AG04450 (cell line): ENCODE results near the gene MYO1B. TPM values are rescaled to one million over a fixed set of nuclear protein-coding genes. Genes with fewer than 3 reads are reported as not detected.

Experiments
- CTCF ChIA-PET: fragments of 300-600, 350-600 bp; formaldehyde crosslinking; extraction: SDS; loops from one replicate; lab custom pipeline; 2022; ENCODE audit warnings: antibody characterized with exemption, inconsistent platforms; lab: Charles Lee
- POLR2A ChIA-PET: fragments of 350-600 bp; formaldehyde crosslinking; extraction: SDS; loops from one replicate; lab custom pipeline; 2021; ENCODE audit warnings: antibody characterized with exemption, inconsistent platforms; lab: Yijun Ruan, JAX
- DNase-seq: peaks from one replicate; pipeline ENCODE4 v3.0.0-alpha.2; 2011; ENCODE audit warnings: low read depth, low spot score
- H3K27ac ChIP-seq: one replicate; pipeline ENCODE4 v1.5.1; 2012; ENCODE audit warnings: low read depth, low read length, control low read depth
- H3K27me3 ChIP-seq: one replicate; pipeline ENCODE4 v1.6.0; 2012; ENCODE audit warnings: low read length; ENCODE audit not compliant: control insufficient read depth, insufficient read depth
- H3K4me3 ChIP-seq: 2 replicates; pipeline ENCODE4 v1.5.1; 2011; ENCODE audit warnings: mild to moderate bottlenecking, low read depth, low read length, control low read depth
- H3K9me3 ChIP-seq: 2 replicates; pipeline ENCODE4 v1.5.1; 2012; ENCODE audit warnings: low read length; ENCODE audit not compliant: control insufficient read depth, insufficient read depth
- polyA minus RNA-seq: library from RNA; depleted of rRNA, polyadenylated mRNA; stranded (reverse); fragments of >200 nt; gene quantifications from 2 replicates; pipeline ENCODE4 v1.2.3, GENCODE V29; 2011; rRNA and poly(A)+ RNA removed
- polyA plus RNA-seq: library from polyadenylated mRNA; depleted of rRNA; stranded (reverse); fragments of >200 nt; gene quantifications from 2 replicates; pipeline ENCODE4 v1.2.3, GENCODE V29; 2011; rRNA removed
- TF ChIP-seq, protein P1 (sequence below): IDR thresholded peaks from 2 replicates; pipeline ENCODE4 v1.5.1; 2011; ENCODE audit warnings: low read depth, low read length, control low read depth, inconsistent platforms

Gene MYO1B
- polyA plus RNA-seq (110 and 149 TPM in 2 replicates), polyA minus RNA-seq (118 and 161 TPM in 2 replicates)

DNA sequence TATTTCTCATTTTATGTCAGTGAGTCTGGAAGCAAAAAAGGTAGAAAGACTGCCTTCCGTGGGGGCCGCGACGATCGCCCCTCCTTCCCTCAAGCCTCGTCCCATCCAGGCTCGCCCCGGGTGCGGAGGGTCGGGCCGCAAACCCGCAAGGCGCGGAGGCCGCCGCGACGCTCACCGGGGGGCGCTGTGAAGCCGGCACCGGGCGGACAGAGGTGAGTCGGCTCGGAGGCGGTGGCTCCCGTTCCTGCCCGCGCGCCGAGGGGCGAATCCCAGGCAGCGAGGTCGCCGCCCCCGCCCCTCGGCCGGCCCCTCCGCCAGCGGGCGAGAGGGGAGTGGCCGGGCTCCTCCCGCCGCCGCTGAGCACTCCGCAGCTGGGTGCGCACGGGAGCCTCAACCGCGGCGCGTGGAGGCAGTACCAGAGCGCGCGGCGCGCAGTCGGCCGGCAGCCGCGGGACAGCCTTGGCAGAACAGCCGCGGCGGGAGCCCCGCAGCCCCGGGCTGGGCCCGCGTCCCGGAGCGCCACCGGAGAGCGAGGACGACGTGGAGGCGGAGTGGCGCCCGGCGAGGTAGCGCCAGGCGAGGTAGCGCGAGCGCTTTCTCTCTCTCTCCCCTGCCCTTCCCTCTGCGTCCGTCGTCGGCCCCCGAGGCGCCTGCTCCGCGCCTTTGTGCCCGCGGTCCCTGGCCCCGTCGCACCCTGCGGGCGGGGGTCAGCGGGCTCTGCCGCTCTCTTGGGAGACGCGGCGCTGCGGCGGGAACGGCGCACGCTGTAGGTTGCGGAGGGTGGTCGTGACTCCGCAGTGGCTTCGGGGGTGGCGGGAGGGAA, at the start of gene MYO1B:
MYO1B (plus strand) TSS at position 359 of the 823 bp plus-strand sequence. CDS start 31,492 bp downstream, outside the sequence.
- CTCF ChIA-PET: interaction anchor here (0.6 to 1.3 kb wide), 2 partner anchors 27 to 84 kb away, joined by 3 to 4 read pairs; no protein-coding TSS in a partner anchor
- POLR2A ChIA-PET: interaction anchor here (0.7 to 1.7 kb wide), 5 partner anchors 20 to 264 kb away, joined by 3 to 8 read pairs (median 4); no protein-coding TSS in a partner anchor
- no peaks in the 10 kb centered on the region for H3K27me3 ChIP-seq
- peak; percentile 33 for DNase-seq
- peak within 1 kb of the TSS; percentile 80 for H3K27ac ChIP-seq
- peak within 1 kb of the TSS; percentile 91 for H3K4me3 ChIP-seq
- TF ChIP-seq, protein P1, sequence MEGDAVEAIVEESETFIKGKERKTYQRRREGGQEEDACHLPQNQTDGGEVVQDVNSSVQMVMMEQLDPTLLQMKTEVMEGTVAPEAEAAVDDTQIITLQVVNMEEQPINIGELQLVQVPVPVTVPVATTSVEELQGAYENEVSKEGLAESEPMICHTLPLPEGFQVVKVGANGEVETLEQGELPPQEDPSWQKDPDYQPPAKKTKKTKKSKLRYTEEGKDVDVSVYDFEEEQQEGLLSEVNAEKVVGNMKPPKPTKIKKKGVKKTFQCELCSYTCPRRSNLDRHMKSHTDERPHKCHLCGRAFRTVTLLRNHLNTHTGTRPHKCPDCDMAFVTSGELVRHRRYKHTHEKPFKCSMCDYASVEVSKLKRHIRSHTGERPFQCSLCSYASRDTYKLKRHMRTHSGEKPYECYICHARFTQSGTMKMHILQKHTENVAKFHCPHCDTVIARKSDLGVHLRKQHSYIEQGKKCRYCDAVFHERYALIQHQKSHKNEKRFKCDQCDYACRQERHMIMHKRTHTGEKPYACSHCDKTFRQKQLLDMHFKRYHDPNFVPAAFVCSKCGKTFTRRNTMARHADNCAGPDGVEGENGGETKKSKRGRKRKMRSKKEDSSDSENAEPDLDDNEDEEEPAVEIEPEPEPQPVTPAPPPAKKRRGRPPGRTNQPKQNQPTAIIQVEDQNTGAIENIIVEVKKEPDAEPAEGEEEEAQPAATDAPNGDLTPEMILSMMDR: peak; percentile 48
- H3K9me3 ChIP-seq: no peaks in the 10 kb centered on the region

GRCh38 chr2:191197096-191197495, 48.1 kb upstream of the MYO1B start:
- POLR2A ChIA-PET: no interaction called here
- Histone ChIP-seq H3K27ac (no peak overlapping the region), H3K4me3 (no peak overlapping the region), H3K27me3 (no peaks in the 10 kb centered on the region), H3K9me3 (no peaks in the 10 kb centered on the region)
- DNase-seq: no peak
- TF ChIP-seq, protein P1: no peak
- CTCF ChIA-PET: no interaction called here

DNA sequence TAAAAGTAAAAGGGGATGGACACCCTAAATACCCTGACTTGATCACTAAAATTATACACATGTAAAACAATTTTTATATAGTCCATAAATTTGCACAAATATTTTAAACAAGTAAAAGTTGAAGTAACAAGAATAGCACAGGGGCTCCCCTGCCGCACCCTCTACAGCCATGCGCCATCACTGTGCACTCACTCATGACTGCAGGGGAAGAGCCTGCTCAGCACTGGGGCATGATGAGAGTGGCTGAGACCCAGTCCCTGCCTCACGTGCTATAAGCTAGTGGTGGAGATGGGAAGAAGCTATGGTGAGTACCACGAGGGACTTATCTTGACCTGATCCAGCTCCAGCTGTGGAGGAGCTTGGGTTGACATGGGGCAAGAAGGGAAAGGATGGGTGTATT, 46.9 kb upstream of the MYO1B start:
- TF ChIP-seq, protein P1: no peak

GRCh38 chr2:191199929-191200512, 45.2 kb upstream of the MYO1B start:
- ChIA-PET POLR2A (no interaction called here), CTCF (interaction anchor here (0.7 to 2.7 kb wide), 2 partner anchors 18 to 321 kb away, joined by 4 to 13 read pairs; no protein-coding TSS in a partner anchor)
- Histone ChIP-seq H3K9me3 (no peaks in the 10 kb centered on the region), H3K27me3 (no peaks in the 10 kb centered on the region), H3K27ac (no peak overlapping the region), H3K4me3 (no peak overlapping the region)
- no peak for DNase-seq
- TF ChIP-seq, protein P1: no peak

More for the DNA sequence above, 46.9 kb upstream of the MYO1B start:
- Histone ChIP-seq H3K27me3 (no peaks in the 10 kb centered on the region), H3K9me3 (no peaks in the 10 kb centered on the region), H3K4me3 (no peak overlapping the region), H3K27ac (no peak overlapping the region)
- DNase-seq: no peak
- ChIA-PET POLR2A (no interaction called here), CTCF (no interaction called here)

- no peaks in the 10 kb centered on the region for H3K27me3 ChIP-seq
- no peak overlapping the region for H3K27ac ChIP-seq
- ChIA-PET CTCF (interaction anchor here (0.7 to 2.7 kb wide), 3 partner anchors 17 to 320 kb away, joined by 3 to 13 read pairs (median 4); no protein-coding TSS in a partner anchor), POLR2A (no interaction called here)
- DNase-seq: no peak
- H3K9me3 ChIP-seq: no peaks in the 10 kb centered on the region
- no peak overlapping the region for H3K4me3 ChIP-seq
- TF ChIP-seq, protein P1: no peak
Measured at GRCh38 chr2:191200910-191201309, 44.3 kb upstream of the MYO1B start.
